Spleen (tissue), 11 donors: ENCODE measurements around the gene MBOAT2. TPM values are rescaled to one million over a fixed set of nuclear protein-coding genes. Genes with fewer than 3 reads are reported as not detected.

Source experiments
- DNase-seq: peaks from one replicate; pipeline ENCODE4 v3.0.0-alpha.2; 2020
- H3K27ac ChIP-seq, 8 donors: fragments of 200-600 bp; sonication (generic) in 7 of 8; 1 replicate in 4 of 8; 2 replicates in 4 of 8; pipeline versions ENCODE4 v1.5.0 to v1.8.0; 2016 to 2021; ENCODE audit warnings: inconsistent platforms in 4 of 8, mild to moderate bottlenecking in 4 of 8, moderate library complexity in 1 of 8
- H3K27me3 ChIP-seq, 7 donors: fragments of 200-600 bp; sonication (generic) in 6 of 7; replicated peaks in 1 of 7; 1 replicate in 4 of 7; 2 replicates in 3 of 7; pipeline versions ENCODE4 v1.5.0 to v1.8.0; 2016 to 2021; ENCODE audit warnings: inconsistent platforms in 3 of 7, mild to moderate bottlenecking in 1 of 7
- H3K36me3 ChIP-seq, 6 donors: fragments of 200-600 bp; sonication (generic) in 5 of 6; 1 replicate in 4 of 6; 2 replicates in 2 of 6; pipeline versions ENCODE4 v1.5.0 to v1.8.0; 2016 to 2021; ENCODE audit warnings: inconsistent platforms in 2 of 6
- H3K4me1 ChIP-seq, 6 donors: fragments of 200-600 bp; sonication (generic) in 5 of 6; 1 replicate in 3 of 6; 2 replicates in 3 of 6; pipeline versions ENCODE4 v1.5.0 to v1.8.0; 2016 to 2021; ENCODE audit warnings: inconsistent platforms in 3 of 6
- H3K4me3 ChIP-seq, 8 donors: fragments of 200-600 bp; sonication (generic) in 7 of 8; 1 replicate in 4 of 8; 2 replicates in 4 of 8; pipeline versions ENCODE4 v1.5.0 to v1.8.0; 2016 to 2021; ENCODE audit warnings: inconsistent platforms in 4 of 8, mild to moderate bottlenecking in 4 of 8, moderate library complexity in 2 of 8
- H3K9me3 ChIP-seq, 8 donors: fragments of 200-600 bp; sonication (generic) in 7 of 8; 1 replicate in 4 of 8; 2 replicates in 4 of 8; pipeline versions ENCODE4 v1.5.0 to v1.8.0; 2016 to 2021; ENCODE audit warnings: inconsistent platforms in 4 of 8
- POLR2A ChIP-seq, 3 donors: fragments of 450-650 bp; IDR thresholded peaks; one replicate each; pipeline ENCODE4 v1.5.1; 2017; ENCODE audit warnings: antibody characterized with exemption in 3 of 3, mild to moderate bottlenecking in 1 of 3
- POLR2AphosphoS5 ChIP-seq, 3 donors: sonication (generic); formaldehyde crosslinking; IDR thresholded peaks; one replicate each; pipeline ENCODE4 v1.5.1; 2017; ENCODE audit warnings: antibody characterized with exemption in 3 of 3
- WGBS, 5 donors: extraction: QIAGEN DNeasy Blood & Tissue Kit in 3 of 5; methylation state at CpG; one replicate each; pipeline versions ENCODE4 v1.1.5 to v1.1.7; 2013 to 2018; 5-methylcytosine and 5-hydroxymethylcytosine counted together
- intact Hi-C: fragments of 100-400 bp; cut with DNase I; formaldehyde crosslinking; loops from one replicate; pipeline ENCODE4 v1.15.0; 2023; ENCODE audit warnings: low total_unique reads
- polyA plus RNA-seq, 3 donors: library from polyadenylated mRNA; stranded (reverse); fragments of 200-250 nt; gene quantifications; one replicate each; pipeline ENCODE4 v1.2.1, GENCODE V29; 2013
- total RNA-seq, 7 donors: library from RNA; depleted of rRNA in 3 of 7; stranded (reverse); fragments of >200 nt in 3 of 7; fragmentation: NEBNext Ultra II Directional in 4 of 7; extraction: Animal tissue kit (Norgen Biotek cat#: 25700) in 4 of 7; gene quantifications; one replicate each; pipeline versions ENCODE4 v1.1.0 to v1.2.1, GENCODE V29; 2016 to 2021
- TF ChIP-seq, protein P1 (sequence below), 11 experiments: fragments of 200-600 bp in 7 of 11; fragments of 450-650 bp in 4 of 11; sonication (generic) in 4 of 11; IDR thresholded peaks in 8 of 11; conservative IDR thresholded peaks in 3 of 11; 1 replicate in 7 of 11; 2 replicates in 4 of 11; pipeline versions ENCODE4 v1.4.0 to v1.8.0; 2016 to 2021; ENCODE audit warnings: antibody characterized with exemption in 11 of 11, inconsistent platforms in 4 of 11, mild to moderate bottlenecking in 1 of 11
- donor health status: healthy with polysubstance abuse.
- donor health status: DM: no; HTN: no; CAD: no; lungs with moderate emphysema.
- donor health status: DM: no; HTN: no; CAD: no.
- donor health status: Bipolar disorder and iron deficiency.
- donor health status: healthy.
- donor health status: DM: no; HTN: no; CAD: no.
- donor health status: DM: yes; HTN: yes; CAD: no.

The MBOAT2 gene
- total and polyA plus RNA-seq, 10 donors: 1.9 to 44.1 (median 18.3) TPM

DNA sequence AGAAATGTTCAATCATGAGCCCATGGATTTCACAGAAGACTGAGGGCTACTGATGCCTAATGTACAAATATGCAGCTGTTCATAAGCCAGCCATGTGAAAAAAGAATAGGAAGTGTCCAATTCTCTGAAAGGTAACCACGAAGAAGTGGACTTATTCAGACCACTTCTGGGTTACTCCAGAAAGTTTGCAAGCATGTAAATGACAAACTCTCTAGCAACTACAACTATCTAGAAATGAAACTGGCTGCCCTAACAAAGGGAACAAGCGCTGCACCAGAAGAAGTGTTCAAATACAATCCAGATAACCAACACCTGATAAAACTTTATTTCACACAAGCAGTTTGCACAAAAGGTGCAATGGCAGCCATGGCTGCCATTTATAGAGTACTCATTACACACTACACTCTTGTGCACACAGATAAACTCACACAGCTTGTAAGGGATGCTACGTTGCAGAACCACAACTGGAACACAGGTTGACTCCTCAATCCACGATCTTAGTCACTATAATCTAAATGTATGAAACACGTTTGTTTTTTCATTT lies 13.9 kb downstream of the MBOAT2 start:
- no peak overlapping the region for H3K4me3 ChIP-seq
- TF ChIP-seq POLR2A (IDR thresholded peaks at IDR 0.05) (no peak), POLR2AphosphoS5 (IDR thresholded peaks at IDR 0.05) (no peak)
- TF ChIP-seq, protein P1, sequence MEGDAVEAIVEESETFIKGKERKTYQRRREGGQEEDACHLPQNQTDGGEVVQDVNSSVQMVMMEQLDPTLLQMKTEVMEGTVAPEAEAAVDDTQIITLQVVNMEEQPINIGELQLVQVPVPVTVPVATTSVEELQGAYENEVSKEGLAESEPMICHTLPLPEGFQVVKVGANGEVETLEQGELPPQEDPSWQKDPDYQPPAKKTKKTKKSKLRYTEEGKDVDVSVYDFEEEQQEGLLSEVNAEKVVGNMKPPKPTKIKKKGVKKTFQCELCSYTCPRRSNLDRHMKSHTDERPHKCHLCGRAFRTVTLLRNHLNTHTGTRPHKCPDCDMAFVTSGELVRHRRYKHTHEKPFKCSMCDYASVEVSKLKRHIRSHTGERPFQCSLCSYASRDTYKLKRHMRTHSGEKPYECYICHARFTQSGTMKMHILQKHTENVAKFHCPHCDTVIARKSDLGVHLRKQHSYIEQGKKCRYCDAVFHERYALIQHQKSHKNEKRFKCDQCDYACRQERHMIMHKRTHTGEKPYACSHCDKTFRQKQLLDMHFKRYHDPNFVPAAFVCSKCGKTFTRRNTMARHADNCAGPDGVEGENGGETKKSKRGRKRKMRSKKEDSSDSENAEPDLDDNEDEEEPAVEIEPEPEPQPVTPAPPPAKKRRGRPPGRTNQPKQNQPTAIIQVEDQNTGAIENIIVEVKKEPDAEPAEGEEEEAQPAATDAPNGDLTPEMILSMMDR (IDR thresholded peaks at IDR 0.05 in 8 of 11, conservative IDR thresholded peaks at IDR 0.05 in 3 of 11): no peak
- no peaks in the 10 kb centered on the region for H3K36me3 ChIP-seq
- no peaks in the 10 kb centered on the region for H3K27me3 ChIP-seq
- H3K27ac ChIP-seq: no peak overlapping the region
- no peaks in the 10 kb centered on the region for H3K9me3 ChIP-seq
- H3K4me1 ChIP-seq: peaks cover 0 to 8% (median 2%) of the 10 kb centered on the region in 6 donors
- WGBS, 5 donors: 77 to 80% (median 79%) methylated on average over 5 of the region's 5 CpGs
- intact Hi-C loops: no loop called here
- no peak for DNase-seq

DNA sequence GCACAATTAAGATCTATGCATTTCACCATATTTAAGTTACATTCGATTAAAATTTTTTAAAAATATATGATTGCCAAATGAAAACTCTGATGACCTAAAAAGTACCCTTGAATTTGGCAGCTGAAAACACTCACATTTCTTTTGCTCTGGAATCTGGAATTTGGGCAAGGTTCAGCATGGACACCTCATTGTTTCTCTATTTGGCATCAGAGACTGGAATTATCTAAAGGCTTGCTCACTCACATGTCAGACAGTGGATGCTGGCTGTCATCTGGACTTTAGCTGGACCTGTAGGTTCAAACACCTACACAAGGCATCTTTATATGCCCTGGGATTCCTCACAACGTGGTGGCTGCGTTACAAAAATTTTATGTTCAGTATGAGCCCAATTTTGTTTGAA lies 16.1 kb downstream of the MBOAT2 start:
- DNase-seq: no peak
- TF ChIP-seq POLR2AphosphoS5 (IDR thresholded peaks at IDR 0.05): no peak

DNA sequence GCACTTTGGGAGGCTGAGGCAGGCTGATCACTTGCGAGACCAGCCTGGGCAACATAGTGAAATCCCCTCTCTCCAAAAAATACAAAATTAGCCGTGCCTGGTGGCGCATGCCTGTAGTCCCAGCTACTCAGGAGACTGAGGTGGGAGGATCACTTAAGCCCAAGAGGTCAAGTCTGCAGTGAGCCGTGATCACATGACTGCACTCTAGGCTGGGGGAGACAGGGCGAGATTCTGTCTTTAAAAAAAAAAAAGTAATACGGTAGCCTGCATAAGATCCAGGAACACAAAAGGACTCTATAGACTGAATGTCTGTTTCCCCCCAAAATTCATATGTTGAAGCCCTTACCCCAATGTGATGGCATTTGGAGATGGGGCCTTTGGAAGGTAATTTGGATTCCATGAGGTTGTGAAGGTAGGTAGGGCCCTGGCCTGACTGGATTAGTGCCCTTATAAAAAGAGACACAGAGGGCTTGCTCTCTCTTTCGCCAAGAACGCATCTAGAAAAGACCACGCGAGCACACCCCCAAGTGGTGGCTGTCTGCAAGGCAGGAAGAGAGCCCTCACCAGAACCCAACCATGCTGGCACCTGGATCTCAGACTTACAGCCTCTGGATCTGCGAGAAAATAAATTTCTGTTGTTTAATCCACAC lies 17.0 kb downstream of the MBOAT2 start:
- TF ChIP-seq, protein P1 (IDR thresholded peaks at IDR 0.05 in 8 of 11, conservative IDR thresholded peaks at IDR 0.05 in 3 of 11): no peak
- TF ChIP-seq POLR2AphosphoS5 (IDR thresholded peaks at IDR 0.05) (no peak), POLR2A (IDR thresholded peaks at IDR 0.05) (no peak)
- Histone ChIP-seq H3K4me3 (no peak overlapping the region), H3K27me3 (no peaks in the 10 kb centered on the region), H3K4me1 (peaks cover 0 to 31% (median 8%) of the 10 kb centered on the region in 6 donors), H3K9me3 (no peaks in the 10 kb centered on the region), H3K36me3 (no peaks in the 10 kb centered on the region), H3K27ac (no peak overlapping the region)
- WGBS, 5 donors: 85 to 92% (median 88%) methylated on average over 11 of the region's 11 CpGs
- intact Hi-C loops: no loop called here
- no peak for DNase-seq

More for the DNA sequence above, 16.1 kb downstream of the MBOAT2 start:
- H3K27ac ChIP-seq: no peak overlapping the region
- no peaks in the 10 kb centered on the region for H3K36me3 ChIP-seq
- H3K9me3 ChIP-seq: no peaks in the 10 kb centered on the region
- intact Hi-C loops: no loop called here
- 85 to 94% (median 89%) methylated on average over 3 of the region's 3 CpGs for WGBS, 5 donors
- peaks cover 0 to 30% (median 8%) of the 10 kb centered on the region in 6 donors for H3K4me1 ChIP-seq
- no peak overlapping the region for H3K4me3 ChIP-seq
- no peaks in the 10 kb centered on the region for H3K27me3 ChIP-seq

DNA sequence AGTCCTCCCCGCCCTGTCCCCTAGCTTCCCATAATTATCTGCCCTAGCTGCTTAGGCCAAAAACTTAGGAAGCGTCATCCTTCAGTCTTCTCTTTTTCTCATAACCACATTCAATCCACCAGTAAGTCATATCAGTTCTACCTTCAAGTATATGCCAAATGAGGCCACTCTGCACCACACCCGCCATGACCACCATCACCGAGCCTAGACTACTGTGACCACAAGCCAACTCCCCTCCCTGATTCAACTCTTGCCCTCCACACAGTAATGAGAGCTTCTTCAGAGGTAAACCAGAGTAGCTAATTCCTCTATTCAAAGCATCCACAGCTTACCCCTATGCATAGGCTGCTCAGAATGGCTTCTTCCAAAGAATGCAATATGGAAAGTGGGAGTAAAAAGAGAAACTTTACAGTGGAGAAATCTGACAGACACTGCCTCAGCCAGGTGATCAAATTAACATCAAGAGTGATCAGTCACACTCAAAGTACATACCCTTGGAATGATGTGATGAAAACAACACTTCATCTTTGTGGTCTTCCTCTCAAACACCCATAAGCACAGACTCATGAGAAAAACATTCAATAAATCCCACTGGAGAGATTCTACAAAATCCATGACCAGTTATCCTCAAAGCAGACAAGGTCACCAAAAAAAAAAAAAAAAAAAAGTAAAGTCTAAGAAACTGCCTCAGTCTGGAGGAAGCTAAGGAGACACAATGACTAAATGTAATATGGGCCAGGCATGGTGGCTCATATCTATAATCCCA lies 17.7 kb downstream of the MBOAT2 start:
- H3K27ac ChIP-seq: no peak overlapping the region
- H3K9me3 ChIP-seq: no peaks in the 10 kb centered on the region
- H3K4me3 ChIP-seq: no peak overlapping the region
- TF ChIP-seq, protein P1 (IDR thresholded peaks at IDR 0.05 in 8 of 11, conservative IDR thresholded peaks at IDR 0.05 in 3 of 11): no peak
- intact Hi-C loops: no loop called here
- no peak for DNase-seq
- peaks cover 0 to 31% (median 8%) of the 10 kb centered on the region in 6 donors for H3K4me1 ChIP-seq
- no peaks in the 10 kb centered on the region for H3K27me3 ChIP-seq
- H3K36me3 ChIP-seq: no peaks in the 10 kb centered on the region
- WGBS, 5 donors: 58 to 75% (median 73%) methylated on average over 4 of the region's 4 CpGs
